Astrocyte (in vitro differentiated cells and primary cell): Measurements from ENCODE around the gene UTS2R. TPM values are rescaled to one million over a fixed set of nuclear protein-coding genes. Genes with fewer than 3 reads are reported as not detected.

ENCODE experiments used
- DNase-seq: peaks from one replicate; pipeline ENCODE4 v3.0.0-alpha.2; 2010; ENCODE audit warnings: low read depth
- FAIRE-seq: peaks from 2 replicates; lab custom pipeline; 2011; peaks lifted over from hg19 to GRCh38; lab: Jason Lieb, UNC
- H2AFZ ChIP-seq: 2 replicates; pipeline ENCODE4 v1.6.0; 2012; ENCODE audit warnings: low read depth, low read length, inconsistent platforms
- H3K27ac ChIP-seq: 2 replicates; pipeline ENCODE4 v1.5.1; 2011; ENCODE audit warnings: low read depth, low read length, inconsistent platforms
- H3K27me3 ChIP-seq: 2 replicates; pipeline ENCODE4 v1.6.0; 2011; ENCODE audit warnings: low read length, inconsistent platforms; ENCODE audit not compliant: insufficient read depth
- H3K36me3 ChIP-seq: 2 replicates; pipeline ENCODE4 v1.5.1; 2011; ENCODE audit warnings: low read length, inconsistent platforms; ENCODE audit not compliant: insufficient read depth
- H3K4me1 ChIP-seq: 2 replicates; pipeline ENCODE4 v1.5.1; 2011; ENCODE audit warnings: low read length, inconsistent platforms; ENCODE audit not compliant: insufficient read depth
- H3K4me2 ChIP-seq: 2 replicates; pipeline ENCODE4 v1.6.0; 2012; ENCODE audit warnings: low read length, inconsistent platforms
- H3K4me3 ChIP-seq: 2 replicates; pipeline ENCODE4 v1.5.1; 2011; ENCODE audit warnings: low read depth, mild to moderate bottlenecking, low read length, inconsistent platforms; ENCODE audit not compliant: insufficient read depth
- H3K79me2 ChIP-seq: 2 replicates; pipeline ENCODE4 v1.6.0; 2012; ENCODE audit warnings: mild to moderate bottlenecking, low read length, inconsistent platforms; ENCODE audit not compliant: insufficient read depth
- H3K9ac ChIP-seq: 2 replicates; pipeline ENCODE4 v1.6.0; 2012; ENCODE audit warnings: mild to moderate bottlenecking, low read length, inconsistent platforms
- H3K9me3 ChIP-seq: 2 replicates; pipeline ENCODE4 v1.5.1; 2012; ENCODE audit warnings: low read depth, mild to moderate bottlenecking, low read length, inconsistent platforms; ENCODE audit not compliant: insufficient read depth
- H4K20me1 ChIP-seq: 2 replicates; pipeline ENCODE4 v1.6.0; 2012; ENCODE audit warnings: low read length, inconsistent platforms; ENCODE audit not compliant: insufficient read depth
- H3K27ac Mint-ChIP-seq: one replicate; pipeline ENCODE4 v1.8.0; 2021; ENCODE audit warnings: mild to moderate bottlenecking, mixed read lengths; ENCODE audit not compliant: unreplicated experiment
- H3K27me3 Mint-ChIP-seq: one replicate; pipeline ENCODE4 v1.8.0; 2021; ENCODE audit warnings: low read depth, mixed read lengths; ENCODE audit not compliant: unreplicated experiment
- H3K36me3 Mint-ChIP-seq: one replicate; pipeline ENCODE4 v1.8.0; 2021; ENCODE audit warnings: low read depth, mixed read lengths; ENCODE audit not compliant: unreplicated experiment
- H3K4me1 Mint-ChIP-seq: one replicate; pipeline ENCODE4 v1.8.0; 2021; ENCODE audit warnings: low read depth, mixed read lengths; ENCODE audit not compliant: unreplicated experiment
- H3K4me3 Mint-ChIP-seq: one replicate; pipeline ENCODE4 v1.8.0; 2021; ENCODE audit warnings: mild to moderate bottlenecking, moderate library complexity, mixed read lengths; ENCODE audit not compliant: unreplicated experiment
- H3K9me3 Mint-ChIP-seq: one replicate; pipeline ENCODE4 v1.8.0; 2021; ENCODE audit warnings: mild to moderate bottlenecking, mixed read lengths; ENCODE audit not compliant: unreplicated experiment
- EZH2 ChIP-seq: IDR thresholded peaks from 2 replicates; pipeline ENCODE4 v1.6.1; 2012; ENCODE audit warnings: mild to moderate bottlenecking, low read length, inconsistent platforms; ENCODE audit not compliant: insufficient read depth
- total RNA-seq: library from RNA; stranded (reverse); gene quantifications from 2 replicates; pipeline ENCODE4 v1.2.1, GENCODE V29; 2021
- TF ChIP-seq, protein P1 (sequence below): IDR thresholded peaks from 2 replicates; pipeline ENCODE4 v1.5.1; 2011; ENCODE audit warnings: low read depth, mild to moderate bottlenecking, inconsistent platforms, low read length, moderate library complexity; ENCODE audit not compliant: insufficient read depth

The UTS2R gene
- total RNA-seq, 1 donor from 2014 or later, result not detected

DNA sequence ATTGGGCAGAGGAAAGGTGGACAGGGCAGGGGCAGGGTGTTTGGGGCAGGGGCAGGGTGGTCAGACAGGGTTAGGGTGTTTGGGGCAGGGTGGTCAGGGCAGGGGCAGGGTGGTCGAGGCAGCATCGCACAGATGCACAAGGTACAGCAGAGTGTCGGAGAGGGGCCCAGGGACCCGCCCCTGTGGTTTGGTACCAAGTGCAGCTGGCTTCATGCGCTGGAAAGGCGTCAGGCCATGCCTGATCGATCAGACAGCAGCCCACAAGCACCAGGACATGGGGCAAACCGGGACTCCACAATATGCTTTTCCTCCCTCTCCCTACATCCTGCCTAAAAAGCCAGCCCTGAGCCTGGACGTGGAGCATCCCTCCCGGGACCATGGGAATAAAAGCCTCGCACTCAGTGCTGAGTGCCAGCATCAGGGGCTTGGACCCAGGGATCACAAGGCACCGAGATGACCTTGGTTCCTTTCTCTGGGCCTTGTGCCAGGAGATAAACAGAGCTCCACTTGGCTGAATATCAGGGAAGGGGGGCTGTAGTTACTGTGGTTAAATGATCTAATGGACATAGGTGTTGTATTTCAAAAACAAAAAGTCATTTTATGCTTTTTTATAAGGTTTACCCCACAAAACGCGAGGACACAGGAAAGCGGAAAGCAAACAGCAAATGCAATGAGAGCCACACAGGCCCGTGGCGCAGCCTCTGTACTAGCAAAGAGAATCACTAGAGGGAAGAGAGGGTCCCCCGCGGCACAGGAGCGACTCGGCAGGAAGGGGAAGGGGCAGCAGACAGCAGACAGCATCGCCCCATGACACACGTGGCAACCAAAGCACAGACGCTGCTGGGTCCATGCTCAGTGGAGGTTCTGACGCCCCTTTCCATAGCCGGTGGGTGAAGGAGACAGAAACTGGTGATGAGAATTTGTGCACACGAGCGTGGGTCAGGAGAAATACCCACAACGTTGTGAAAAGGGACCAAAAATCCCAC lies 41.3 kb downstream of the UTS2R start:
- no peak overlapping the region for H2AFZ ChIP-seq
- Mint-ChIP-seq H3K27ac (no peak overlapping the region), H3K4me1 (no peaks in the 10 kb centered on the region), H3K4me3 (peak overlapping the region; percentile 21), H3K36me3 (no peaks in the 10 kb centered on the region), H3K27me3 (no peaks in the 10 kb centered on the region), H3K9me3 (no peaks in the 10 kb centered on the region)
- peaks cover 62% of the 10 kb centered on the region for H4K20me1 ChIP-seq
- TF ChIP-seq, protein P1, sequence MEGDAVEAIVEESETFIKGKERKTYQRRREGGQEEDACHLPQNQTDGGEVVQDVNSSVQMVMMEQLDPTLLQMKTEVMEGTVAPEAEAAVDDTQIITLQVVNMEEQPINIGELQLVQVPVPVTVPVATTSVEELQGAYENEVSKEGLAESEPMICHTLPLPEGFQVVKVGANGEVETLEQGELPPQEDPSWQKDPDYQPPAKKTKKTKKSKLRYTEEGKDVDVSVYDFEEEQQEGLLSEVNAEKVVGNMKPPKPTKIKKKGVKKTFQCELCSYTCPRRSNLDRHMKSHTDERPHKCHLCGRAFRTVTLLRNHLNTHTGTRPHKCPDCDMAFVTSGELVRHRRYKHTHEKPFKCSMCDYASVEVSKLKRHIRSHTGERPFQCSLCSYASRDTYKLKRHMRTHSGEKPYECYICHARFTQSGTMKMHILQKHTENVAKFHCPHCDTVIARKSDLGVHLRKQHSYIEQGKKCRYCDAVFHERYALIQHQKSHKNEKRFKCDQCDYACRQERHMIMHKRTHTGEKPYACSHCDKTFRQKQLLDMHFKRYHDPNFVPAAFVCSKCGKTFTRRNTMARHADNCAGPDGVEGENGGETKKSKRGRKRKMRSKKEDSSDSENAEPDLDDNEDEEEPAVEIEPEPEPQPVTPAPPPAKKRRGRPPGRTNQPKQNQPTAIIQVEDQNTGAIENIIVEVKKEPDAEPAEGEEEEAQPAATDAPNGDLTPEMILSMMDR, result no peak
- TF ChIP-seq EZH2, result no peak
- FAIRE-seq (no peak), DNase-seq (no peak)
- H3K4me2 ChIP-seq, result no peak overlapping the region
- no peak overlapping the region for H3K4me3 ChIP-seq
- no peaks in the 10 kb centered on the region for H3K36me3 ChIP-seq
- no peaks in the 10 kb centered on the region for H3K9me3 ChIP-seq
- peaks cover under 1% of the 10 kb centered on the region for H3K79me2 ChIP-seq
- no peak overlapping the region for H3K9ac ChIP-seq
- H3K4me1 ChIP-seq, result peaks cover 3% of the 10 kb centered on the region
- no peaks in the 10 kb centered on the region for H3K27me3 ChIP-seq
- H3K27ac ChIP-seq, result no peak overlapping the region

DNA sequence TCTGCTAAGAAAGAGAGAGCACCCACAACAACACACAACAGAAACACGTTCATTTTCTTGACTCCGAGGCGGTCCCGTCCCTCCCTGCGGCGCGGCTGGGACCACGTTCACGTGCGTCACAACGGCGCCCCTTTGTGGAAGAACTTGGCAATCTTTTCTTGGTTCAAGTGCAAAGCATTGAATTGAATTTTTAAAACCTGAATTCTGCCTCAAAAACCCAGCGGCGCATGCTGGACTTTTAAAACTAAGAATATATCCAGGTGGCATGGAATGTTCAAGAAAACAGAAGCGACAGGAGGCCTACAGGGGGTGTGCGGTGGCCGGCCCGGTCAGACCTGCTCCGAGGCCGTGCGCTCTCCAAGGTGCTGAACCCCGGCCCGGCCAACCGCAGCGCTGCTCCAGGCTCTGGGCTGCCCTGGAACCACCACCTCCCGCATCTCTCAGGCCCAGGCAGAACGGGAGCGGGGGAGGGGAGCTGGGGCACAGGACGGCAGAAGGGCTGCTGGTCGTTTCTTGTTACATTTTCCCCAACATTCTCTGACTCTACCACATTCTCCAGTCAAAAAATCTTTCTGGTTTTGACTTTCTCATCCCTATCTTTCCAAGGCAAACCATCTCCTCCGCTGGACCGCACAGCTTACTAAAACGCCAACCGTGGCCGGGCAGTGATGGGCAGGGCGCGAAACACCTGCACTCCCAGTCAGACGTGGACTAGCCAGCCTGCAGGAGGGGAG lies 43.1 kb downstream of the UTS2R start:
- Mint-ChIP-seq H3K4me1 (peaks cover under 1% of the 10 kb centered on the region), H3K4me3 (peak overlapping the region; percentile 76), H3K27me3 (no peaks in the 10 kb centered on the region), H3K27ac (no peak overlapping the region), H3K9me3 (no peaks in the 10 kb centered on the region), H3K36me3 (peaks cover under 1% of the 10 kb centered on the region)
- FAIRE-seq, result no peak
- Histone ChIP-seq H3K9me3 (no peaks in the 10 kb centered on the region), H3K79me2 (peaks cover 2% of the 10 kb centered on the region), H3K27ac (no peak overlapping the region), H2AFZ (no peak overlapping the region), H3K4me1 (peaks cover 7% of the 10 kb centered on the region), H3K36me3 (no peaks in the 10 kb centered on the region), H4K20me1 (peaks cover 50% of the 10 kb centered on the region), H3K27me3 (no peaks in the 10 kb centered on the region), H3K4me3 (no peak overlapping the region), H3K9ac (no peak overlapping the region), H3K4me2 (peak overlapping the region; percentile 69)
- TF ChIP-seq, protein P1, result peak; percentile 54
- TF ChIP-seq EZH2, result no peak
- peak; percentile 22 for DNase-seq
